ENCODE results near the gene SLC25A46.
"Not testable (repeated sequence)": the region's sequence is repeated elsewhere in the genome, so short reads cannot be mapped to it uniquely, and the experiment has no call there.

The SLC25A46 gene

GRCh38 chr5:110738812-110739651 is at the start of gene SLC25A46:
TSS of gene SLC25A46 (plus strand) at chr5:110739007. CDS start at chr5:110739120, 113 bp downstream.
- H3K27ac Mint-ChIP-seq: peak within 1 kb of the TSS; percentile 94
- DNase-seq (ENCODE audit: low spot score in 2 of 2) (peak; percentile 70 to 93), ATAC-seq (peak; percentile 96)
- H3K36me3 Mint-ChIP-seq: peaks cover 21% of the 10 kb centered on the region
- H3K4me1 Mint-ChIP-seq: peaks cover 21% of the 10 kb centered on the region
- H3K9me3 Mint-ChIP-seq: no peaks in the 10 kb centered on the region
- peak within 1 kb of the TSS; percentile 85 for H3K4me3 Mint-ChIP-seq

- H3K9me3 Mint-ChIP-seq; H3K36me3 Mint-ChIP-seq; H3K4me3 Mint-ChIP-seq; ATAC-seq; H3K27ac Mint-ChIP-seq; DNase-seq (ENCODE audit: low spot score in 2 of 2); H3K4me1 Mint-ChIP-seq: not testable (repeated sequence)
Observed at GRCh38 chr5:110690587-110690986, 48.2 kb upstream of the SLC25A46 start.

- H3K36me3 Mint-ChIP-seq, ATAC-seq: not testable (repeated sequence)
Observed at GRCh38 chr5:110692669-110693068, 46.1 kb upstream of the SLC25A46 start.

GRCh38 chr5:110702300-110702699 is 36.5 kb upstream of the SLC25A46 start:
- Mint-ChIP-seq H3K27ac (no peak overlapping the region), H3K36me3 (no peaks in the 10 kb centered on the region), H3K4me1 (no peaks in the 10 kb centered on the region), H3K4me3 (no peak overlapping the region), H3K9me3 (no peaks in the 10 kb centered on the region)
- no peak for ATAC-seq
- DNase-seq (ENCODE audit: low spot score in 2 of 2): no peak

More at GRCh38 chr5:110692669-110693068, 46.1 kb upstream of the SLC25A46 start:
- H3K4me1 Mint-ChIP-seq; DNase-seq (ENCODE audit: low spot score in 2 of 2); H3K4me3 Mint-ChIP-seq; H3K27ac Mint-ChIP-seq; H3K9me3 Mint-ChIP-seq: not testable (repeated sequence)

GRCh38 chr5:110702704-110703103 is 36.1 kb upstream of the SLC25A46 start:
- ATAC-seq: no peak
- no peak for DNase-seq (ENCODE audit: low spot score in 2 of 2)
- H3K4me1 Mint-ChIP-seq: no peaks in the 10 kb centered on the region
- H3K36me3 Mint-ChIP-seq: no peaks in the 10 kb centered on the region
- H3K4me3 Mint-ChIP-seq: no peak overlapping the region
- H3K9me3 Mint-ChIP-seq: no peaks in the 10 kb centered on the region
- H3K27ac Mint-ChIP-seq: no peak overlapping the region

- no peak overlapping the region for H3K27ac Mint-ChIP-seq
- H3K36me3 Mint-ChIP-seq: no peaks in the 10 kb centered on the region
- no peak overlapping the region for H3K4me3 Mint-ChIP-seq
- no peaks in the 10 kb centered on the region for H3K4me1 Mint-ChIP-seq
- DNase-seq (ENCODE audit: low spot score in 2 of 2) (no peak), ATAC-seq (no peak)
- no peaks in the 10 kb centered on the region for H3K9me3 Mint-ChIP-seq
Observed at GRCh38 chr5:110703481-110703880, 35.3 kb upstream of the SLC25A46 start.

- Mint-ChIP-seq H3K4me1 (no peaks in the 10 kb centered on the region), H3K4me3 (no peak overlapping the region), H3K36me3 (no peaks in the 10 kb centered on the region), H3K27ac (no peak overlapping the region), H3K9me3 (no peaks in the 10 kb centered on the region)
- ATAC-seq (no peak), DNase-seq (ENCODE audit: low spot score in 2 of 2) (no peak)
Observed at GRCh38 chr5:110705349-110705748, 33.5 kb upstream of the SLC25A46 start.

- Mint-ChIP-seq H3K36me3 (no peaks in the 10 kb centered on the region), H3K4me1 (no peaks in the 10 kb centered on the region), H3K27ac (no peak overlapping the region), H3K9me3 (no peaks in the 10 kb centered on the region), H3K4me3 (no peak overlapping the region)
- no peak for ATAC-seq
- no peak for DNase-seq (ENCODE audit: low spot score in 2 of 2)
Observed at GRCh38 chr5:110707260-110707844, 31.5 kb upstream of the SLC25A46 start.

- Mint-ChIP-seq H3K27ac (no peak overlapping the region), H3K4me1 (no peaks in the 10 kb centered on the region), H3K4me3 (no peak overlapping the region), H3K36me3 (no peaks in the 10 kb centered on the region), H3K9me3 (no peaks in the 10 kb centered on the region)
- DNase-seq (ENCODE audit: low spot score in 2 of 2) (no peak), ATAC-seq (no peak)
Observed at GRCh38 chr5:110716247-110717245, 22.3 kb upstream of the SLC25A46 start.

GRCh38 chr5:110718311-110718710 is 20.5 kb upstream of the SLC25A46 start:
- H3K9me3 Mint-ChIP-seq: no peaks in the 10 kb centered on the region
- ATAC-seq: no peak
- DNase-seq (ENCODE audit: low spot score in 2 of 2): no peak

GRCh38 chr5:110726249-110727024 is 12.4 kb upstream of the SLC25A46 start, which contains the start of gene TMEM232:
TSS of gene TMEM232 (minus strand) at chr5:110726671. CDS start at chr5:110667352, 59,319 bp downstream.
- Mint-ChIP-seq H3K36me3 (no peaks in the 10 kb centered on the region), H3K4me1 (no peaks in the 10 kb centered on the region), H3K27ac (no peak within 1 kb of the TSS), H3K9me3 (no peaks in the 10 kb centered on the region), H3K4me3 (peak within 1 kb of the TSS; percentile 70)
- peak; percentile 35 to 74 for DNase-seq (ENCODE audit: low spot score in 2 of 2)
- ATAC-seq: peak; percentile 100

More at GRCh38 chr5:110718311-110718710, 20.5 kb upstream of the SLC25A46 start:
- Mint-ChIP-seq H3K4me1 (no peaks in the 10 kb centered on the region), H3K36me3 (no peaks in the 10 kb centered on the region), H3K27ac (no peak overlapping the region), H3K4me3 (no peak overlapping the region)

GRCh38 chr5:110727025-110727314 is 11.8 kb upstream of the SLC25A46 start:
- Mint-ChIP-seq H3K4me3 (peak overlapping the region; percentile 70), H3K36me3 (no peaks in the 10 kb centered on the region), H3K4me1 (no peaks in the 10 kb centered on the region), H3K27ac (no peak overlapping the region), H3K9me3 (no peaks in the 10 kb centered on the region)
- DNase-seq (ENCODE audit: low spot score in 2 of 2) (no peak), ATAC-seq (peak; percentile 53)

- H3K4me1 Mint-ChIP-seq; ATAC-seq; DNase-seq (ENCODE audit: low spot score in 2 of 2); H3K4me3 Mint-ChIP-seq; H3K36me3 Mint-ChIP-seq; H3K9me3 Mint-ChIP-seq; H3K27ac Mint-ChIP-seq: not testable (repeated sequence)
Observed at GRCh38 chr5:110731499-110731898, 7.3 kb upstream of the SLC25A46 start.

GRCh38 chr5:110734101-110734500 is 4.7 kb upstream of the SLC25A46 start:
- peaks cover 11% of the 10 kb centered on the region for H3K4me1 Mint-ChIP-seq
- DNase-seq (ENCODE audit: low spot score in 2 of 2) (no peak), ATAC-seq (no peak)
- H3K9me3 Mint-ChIP-seq: no peaks in the 10 kb centered on the region
- H3K36me3 Mint-ChIP-seq: peaks cover 6% of the 10 kb centered on the region
- no peak overlapping the region for H3K4me3 Mint-ChIP-seq
- H3K27ac Mint-ChIP-seq: no peak overlapping the region
